Myocyte (in vitro differentiated cells): ENCODE results near the gene CRX. TPM values are rescaled to one million over a fixed set of nuclear protein-coding genes. Genes with fewer than 3 reads are reported as not detected.
"Not testable (repeated sequence)": the region's sequence is repeated elsewhere in the genome, so short reads cannot be mapped to it uniquely, and the experiment has no call there.

Experiments used
- DNase-seq: peaks from one replicate; pipeline ENCODE4 v3.0.0-alpha.2; 2012; ENCODE audit warnings: low read depth
- total RNA-seq: library from RNA; depleted of rRNA; stranded (reverse); fragments of >200 nt; gene quantifications from 2 replicates; pipeline ENCODE4 v1.2.3, GENCODE V29; 2014

The CRX gene
- total RNA-seq, 1 donor from 2014 or later = not detected

DNA sequence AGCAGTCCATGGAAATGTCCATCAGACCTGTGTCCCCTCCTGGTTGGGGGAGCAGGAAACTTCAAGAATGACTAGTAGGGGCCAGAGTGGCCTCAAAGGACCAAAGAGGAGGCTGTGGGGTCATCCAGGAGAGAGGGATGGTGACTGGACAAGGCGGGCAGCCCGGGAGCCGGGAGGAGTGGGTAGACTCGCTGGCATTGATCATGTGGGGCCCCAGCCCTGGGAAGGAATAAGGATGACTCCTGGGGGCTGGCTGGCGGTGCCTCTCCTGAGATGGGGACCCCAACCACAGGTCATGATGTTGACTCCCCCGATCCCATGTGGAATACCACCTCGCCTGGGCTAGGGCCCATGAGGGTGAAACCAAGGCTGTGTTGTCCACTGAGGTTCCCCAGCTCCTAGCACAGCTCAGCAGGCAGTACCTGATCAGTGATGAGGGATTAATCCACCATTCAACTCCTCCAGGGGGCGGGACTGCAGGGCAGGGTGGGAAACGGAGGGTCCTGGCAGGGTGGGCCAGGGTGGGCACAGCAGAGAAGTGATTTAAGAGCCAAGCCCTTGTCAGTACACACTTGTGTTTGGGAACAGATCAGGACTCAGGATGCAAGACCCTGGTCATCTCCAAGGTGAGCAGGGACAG is 37.0 kb downstream of the CRX start, which contains the start of gene TPRX2:
TSS of gene TPRX2 (plus strand) at position 590 of the 640 bp plus-strand sequence. CDS start at position 602, 12 bp downstream.
- not testable (repeated sequence) for DNase-seq

GRCh38 chr19:47859838-47860237 is 38.1 kb downstream of the CRX start:
- not testable (repeated sequence) for DNase-seq

DNA sequence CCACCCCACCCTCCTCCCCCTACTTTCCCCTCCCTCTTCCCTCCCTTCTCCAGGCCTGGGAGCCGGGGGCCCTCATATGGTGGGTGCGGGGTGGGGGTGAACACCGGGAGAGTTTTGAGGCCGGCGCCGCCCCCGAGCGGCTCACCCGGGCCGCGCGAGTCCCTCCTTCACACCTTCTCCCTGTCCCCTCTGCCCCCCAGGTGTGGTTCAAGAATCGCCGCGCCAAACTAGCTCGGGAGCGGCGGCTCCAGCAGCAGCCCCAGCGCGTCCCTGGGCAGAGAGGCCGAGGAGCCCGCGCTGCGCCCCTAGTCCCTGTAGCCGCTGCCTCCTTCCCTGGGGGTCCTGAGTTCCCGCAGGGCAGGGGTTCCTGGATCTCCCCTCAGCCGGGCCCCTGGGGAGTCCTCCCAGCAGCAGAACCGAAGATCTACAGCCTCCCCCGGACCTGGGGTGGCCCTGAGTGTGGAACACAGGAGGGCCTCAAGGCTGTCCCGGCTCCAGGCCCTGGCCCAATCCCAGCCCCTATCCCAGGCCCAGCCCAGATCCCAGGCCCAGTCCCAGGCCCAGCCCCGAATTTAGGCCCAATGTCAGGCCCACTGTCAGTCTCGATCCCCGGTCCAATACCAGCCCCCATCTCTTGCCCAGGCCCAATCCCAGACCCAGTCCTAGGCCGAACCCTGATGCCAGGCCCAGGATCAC is 39.0 kb downstream of the CRX start:
- DNase-seq = no peak

DNA sequence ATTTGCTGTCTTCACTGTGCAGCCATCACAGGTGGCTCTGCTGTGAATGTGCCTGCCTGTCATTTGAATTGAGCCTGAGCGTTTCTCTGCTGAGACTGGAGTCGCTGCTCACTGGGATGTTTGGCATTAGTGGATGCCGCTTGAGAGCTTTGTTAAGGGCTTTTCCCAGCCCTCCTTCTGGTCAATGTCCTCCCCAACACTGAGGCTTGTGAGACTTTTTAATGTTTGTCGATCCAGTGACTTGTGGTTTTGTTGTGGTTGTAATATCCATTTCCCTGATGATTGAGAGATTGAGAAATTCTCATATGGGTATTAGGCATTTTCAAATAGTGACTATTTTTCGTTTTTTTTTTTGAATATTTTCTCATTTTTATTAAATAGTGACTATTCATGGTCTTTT is 39.9 kb downstream of the CRX start:
- no peak for DNase-seq

GRCh38 chr19:47863514-47863936 is 41.8 kb downstream of the CRX start:
- peak; percentile 86 for DNase-seq

DNA sequence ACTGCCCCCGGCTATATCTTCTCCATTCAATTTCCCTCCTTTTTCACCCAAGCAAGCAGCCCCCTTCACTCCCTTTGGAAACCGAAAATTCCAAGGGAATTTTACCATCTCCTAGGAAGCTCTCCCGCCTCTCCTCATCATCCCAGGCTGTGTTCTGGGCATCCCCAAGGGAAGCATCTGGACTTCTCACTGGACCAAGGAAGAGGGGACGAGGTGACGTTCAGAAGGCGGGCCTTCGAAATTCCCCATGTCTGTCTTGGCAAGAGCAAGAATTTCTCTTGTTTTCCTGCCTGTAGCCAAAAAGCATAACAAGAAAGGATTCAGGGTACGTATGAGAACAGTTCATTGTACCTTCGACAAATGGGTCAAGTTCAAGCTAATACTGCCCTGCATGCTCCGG is 43.4 kb downstream of the CRX start:
- no peak for DNase-seq

DNA sequence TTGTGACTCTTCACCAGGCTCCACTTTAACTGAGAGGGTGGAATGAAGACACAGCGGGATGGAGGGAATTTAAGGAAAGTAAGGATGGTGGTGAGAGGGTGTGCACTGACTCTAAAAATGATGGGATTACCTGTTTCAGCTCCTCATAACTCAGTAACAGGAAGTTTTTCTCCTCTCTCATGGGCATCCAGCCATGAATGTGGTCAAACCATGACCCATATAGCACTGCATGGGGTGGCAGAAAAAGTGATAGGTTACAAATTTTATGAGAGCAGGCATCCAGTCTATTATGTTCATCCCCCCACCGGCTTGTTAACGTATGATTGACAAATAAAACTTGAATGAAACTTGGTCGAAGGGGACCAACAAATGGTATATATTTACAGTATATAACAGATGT is 57.2 kb downstream of the CRX start:
- no peak for DNase-seq

DNA sequence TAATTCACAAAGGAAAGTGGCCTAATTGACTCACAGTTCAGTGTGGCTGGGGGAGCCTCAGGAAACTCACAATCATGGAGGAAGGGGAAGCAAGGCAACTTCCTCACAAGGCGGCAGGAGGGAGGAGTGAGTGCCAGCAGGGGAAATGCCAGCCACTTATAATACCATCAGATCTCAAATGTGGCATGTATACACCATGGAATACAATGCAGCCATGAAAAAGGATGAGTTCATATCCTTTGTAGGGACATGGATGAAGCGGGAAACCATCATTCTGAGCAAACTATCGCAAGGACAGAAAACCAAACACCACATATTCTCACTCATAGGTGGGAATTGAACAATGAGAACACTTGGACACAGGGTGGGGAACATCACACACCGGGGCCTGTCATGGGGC is 57.6 kb downstream of the CRX start:
- not testable (repeated sequence) for DNase-seq

GRCh38 chr19:47881757-47882156 is 60.0 kb downstream of the CRX start:
- DNase-seq = no peak

DNA sequence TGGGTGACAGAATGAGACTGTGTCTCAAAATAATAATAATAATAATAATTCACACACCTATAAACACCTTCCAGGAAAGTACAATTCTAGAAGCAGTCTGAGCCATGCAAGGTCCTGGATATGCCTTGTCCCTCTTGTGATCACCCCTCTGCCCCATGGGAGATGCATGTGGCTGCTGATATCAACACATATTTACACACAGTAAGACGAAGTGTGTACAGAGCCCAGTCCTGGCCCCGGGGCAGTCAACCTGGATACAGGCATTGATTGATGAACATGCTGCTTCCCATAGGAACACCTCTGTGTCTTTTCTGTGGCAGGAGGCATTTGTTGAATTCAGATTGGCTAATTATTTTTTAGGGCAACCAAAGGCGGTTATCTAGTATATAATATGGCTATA is 61.2 kb downstream of the CRX start:
- no peak for DNase-seq

DNA sequence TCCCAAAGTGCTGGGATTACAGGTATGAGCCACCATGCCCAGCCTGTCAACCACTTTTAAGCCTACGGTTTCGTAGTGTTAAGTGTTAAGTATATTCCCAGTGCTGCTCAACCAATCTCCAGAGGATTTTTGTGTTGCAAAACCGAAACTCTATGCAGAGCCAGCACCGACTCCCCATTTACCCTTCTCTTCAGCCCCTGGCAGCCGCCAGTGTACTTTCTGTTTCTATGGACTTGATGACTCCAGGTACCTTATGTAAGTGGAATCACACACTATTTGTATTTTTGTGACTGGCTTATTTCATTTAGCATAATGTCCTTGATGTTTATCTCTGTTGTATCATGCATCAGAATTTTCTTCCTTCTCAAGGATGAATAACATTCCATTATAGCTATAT is 63.3 kb downstream of the CRX start:
- DNase-seq = no peak

DNA sequence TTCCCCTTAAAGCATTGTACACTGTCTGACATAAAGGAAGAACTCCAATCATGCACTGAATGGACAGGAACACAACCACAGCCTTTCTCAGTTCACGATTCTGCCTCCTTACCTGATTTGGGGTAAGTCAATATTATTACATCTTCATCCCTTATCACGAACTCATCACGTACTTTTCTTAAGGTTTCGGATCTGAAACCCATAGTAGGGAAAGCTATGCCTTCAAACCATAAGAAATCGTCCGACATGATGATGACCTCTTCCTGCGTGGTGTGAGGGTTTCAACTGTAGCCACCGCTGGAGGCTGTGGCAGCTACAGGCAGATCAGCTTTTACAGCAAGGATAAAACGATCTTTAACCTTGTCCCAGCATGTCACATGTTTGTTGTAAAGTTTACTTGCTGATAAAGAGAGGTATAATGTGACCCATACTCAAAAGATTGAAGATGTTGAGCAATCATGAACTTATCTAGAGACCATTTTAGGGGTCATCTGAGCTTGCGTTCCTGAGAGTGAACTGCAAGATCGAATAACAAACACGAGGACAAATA is 64.3 kb downstream of the CRX start, which contains the start of gene SULT2A1:
TSS of gene SULT2A1 (minus strand) at position 306 of the 550 bp plus-strand sequence. CDS start at position 248, 58 bp downstream.
- no peak for DNase-seq

- no peak for DNase-seq
Measured at GRCh38 chr19:47890865-47891621, 69.3 kb downstream of the CRX start.

DNA sequence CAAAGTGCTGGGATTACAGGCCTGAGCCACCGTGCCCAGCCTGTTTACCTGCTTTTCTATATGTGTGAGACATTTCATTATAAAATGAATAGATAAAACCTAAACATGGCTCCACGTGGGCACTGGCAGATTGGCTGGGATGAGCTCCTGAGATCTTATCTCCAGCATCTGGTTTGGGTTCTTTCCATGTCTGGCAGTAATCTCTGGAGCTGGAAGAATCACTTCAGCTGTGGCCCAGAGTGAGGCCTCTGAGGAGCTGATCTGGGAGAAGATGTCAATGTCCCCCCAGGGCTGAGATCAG is 69.8 kb downstream of the CRX start:
- no peak for DNase-seq

GRCh38 chr19:47891923-47892666 is 70.4 kb downstream of the CRX start:
- no peak for DNase-seq

Other genes starting within 250 kb of the CRX start
- 0.08 TPM in 1 of 2 replicates, not detected in the other for gene ZNF541, start 248.8 kb upstream of the CRX start, total RNA-seq
- gene BICRA, start 212.8 kb upstream of the CRX start, total RNA-seq = 4.7 and 5.6 TPM in 2 replicates
- gene EHD2, start 108.5 kb upstream of the CRX start, total RNA-seq = 97.9 and 124 TPM in 2 replicates
- gene NOP53, start 76.4 kb upstream of the CRX start, total RNA-seq = 101 and 106 TPM in 2 replicates
- gene SELENOW, start 43.2 kb upstream of the CRX start, total RNA-seq = 2,157 and 3,026 TPM in 2 replicates
- gene TPRX1, start 17.4 kb upstream of the CRX start, total RNA-seq = not detected in 2 replicates
- not detected in 2 replicates for gene TPRX2, start 37.3 kb downstream of the CRX start, total RNA-seq
- not detected in 2 replicates for gene SULT2A1, start 64.4 kb downstream of the CRX start, total RNA-seq
- not detected in 2 replicates for gene BSPH1, start 170.2 kb downstream of the CRX start, total RNA-seq
- gene ELSPBP1, start 172.7 kb downstream of the CRX start, total RNA-seq = not detected in 2 replicates
- gene CABP5, start 222.1 kb downstream of the CRX start, total RNA-seq = not detected in 2 replicates